H7 (cell line): ENCODE results near the gene CALCOCO1. TPM values are rescaled to one million over a fixed set of nuclear protein-coding genes. Genes with fewer than 3 reads are reported as not detected.
A peak's percentile ranks its signal among the peaks of the same experiment; 100 is the strongest.

Source experiments
- DNase-seq: peaks from one replicate; pipeline ENCODE4 v3.0.0; 2012
- H3K27me3 ChIP-seq: 2 replicates; pipeline ENCODE4 v1.6.0; 2011; ENCODE audit warnings: mild to moderate bottlenecking, low read length; ENCODE audit not compliant: control insufficient read depth, insufficient read depth
- H3K36me3 ChIP-seq: replicated peaks from 2 replicates; pipeline ENCODE4 v1.5.1; 2011; ENCODE audit warnings: low read length; ENCODE audit not compliant: control insufficient read depth, insufficient read depth
- H3K4me3 ChIP-seq: 2 replicates; pipeline ENCODE4 v1.5.1; 2011; ENCODE audit warnings: low read depth, mild to moderate bottlenecking, control low read depth, low read length, moderate library complexity; ENCODE audit not compliant: insufficient read depth
- total RNA-seq: library from RNA; depleted of rRNA; stranded (reverse); fragments of >200 nt; shearing (Covaris generic); gene quantifications from 2 replicates; pipeline ENCODE4 v1.2.3, GENCODE V29; 2014

Gene CALCOCO1
- total RNA-seq, 1 experiment from 2014 or later, result 17.3 TPM

GRCh38 chr12:53710091-53710490 lies 17.2 kb downstream of the CALCOCO1 start:
- H3K27me3 ChIP-seq, result peaks cover 7% of the 10 kb centered on the region; the same call in 1 of the 2 replicates
- no peaks in the 10 kb centered on the region for H3K36me3 ChIP-seq
- no peak overlapping the region for H3K4me3 ChIP-seq
- no peak for DNase-seq

- no peak for DNase-seq
- no peaks in the 10 kb centered on the region for H3K36me3 ChIP-seq
- peaks cover 7% of the 10 kb centered on the region; the same call in 1 of the 2 replicates for H3K27me3 ChIP-seq
- H3K4me3 ChIP-seq, result no peak overlapping the region
These were observed 17.6 kb downstream of the CALCOCO1 start for GRCh38 chr12:53709671-53710070.

GRCh38 chr12:53706080-53706479 lies 21.2 kb downstream of the CALCOCO1 start:
- Histone ChIP-seq H3K36me3 (no peaks in the 10 kb centered on the region), H3K27me3 (peaks cover 17% of the 10 kb centered on the region), H3K4me3 (no peak overlapping the region)
- no peak for DNase-seq

- Histone ChIP-seq H3K36me3 (no peaks in the 10 kb centered on the region), H3K4me3 (no peak overlapping the region), H3K27me3 (peaks cover 25% of the 10 kb centered on the region)
- no peak for DNase-seq
These were observed 23.5 kb downstream of the CALCOCO1 start for GRCh38 chr12:53703756-53704155.

GRCh38 chr12:53701518-53702264 lies 25.6 kb downstream of the CALCOCO1 start:
- Histone ChIP-seq H3K27me3 (peaks cover 41% of the 10 kb centered on the region), H3K36me3 (no peaks in the 10 kb centered on the region), H3K4me3 (no peak overlapping the region)
- peak; percentile 79 for DNase-seq

GRCh38 chr12:53700567-53700966 lies 26.7 kb downstream of the CALCOCO1 start:
- Histone ChIP-seq H3K4me3 (no peak overlapping the region), H3K36me3 (no peaks in the 10 kb centered on the region), H3K27me3 (peaks cover 50% of the 10 kb centered on the region)
- no peak for DNase-seq

- no peak for DNase-seq
These were observed 27.6 kb downstream of the CALCOCO1 start for GRCh38 chr12:53699678-53700025.

GRCh38 chr12:53698948-53699677 lies 28.1 kb downstream of the CALCOCO1 start:
- no peak overlapping the region for H3K4me3 ChIP-seq
- no peaks in the 10 kb centered on the region for H3K36me3 ChIP-seq
- H3K27me3 ChIP-seq, result peaks cover 63% of the 10 kb centered on the region
- no peak for DNase-seq

More at GRCh38 chr12:53699678-53700025, 27.6 kb downstream of the CALCOCO1 start:
- Histone ChIP-seq H3K36me3 (no peaks in the 10 kb centered on the region), H3K27me3 (peaks cover 59% of the 10 kb centered on the region), H3K4me3 (no peak overlapping the region)

GRCh38 chr12:53696655-53697331 lies 30.5 kb downstream of the CALCOCO1 start:
- no peaks in the 10 kb centered on the region for H3K36me3 ChIP-seq
- DNase-seq, result peak; percentile 57
- H3K4me3 ChIP-seq, result peak overlapping the region; percentile 28
- H3K27me3 ChIP-seq, result peaks cover 60% of the 10 kb centered on the region

- DNase-seq, result peak; percentile 98
- no peaks in the 10 kb centered on the region for H3K36me3 ChIP-seq
- H3K27me3 ChIP-seq, result peaks cover 57% of the 10 kb centered on the region
- H3K4me3 ChIP-seq, result peak overlapping the region; percentile 29
These were observed 31.0 kb downstream of the CALCOCO1 start for GRCh38 chr12:53696285-53696654.

- peak; percentile 88 for DNase-seq
- H3K36me3 ChIP-seq, result no peaks in the 10 kb centered on the region
- H3K4me3 ChIP-seq, result peak overlapping the region; percentile 29
- H3K27me3 ChIP-seq, result peaks cover 57% of the 10 kb centered on the region
These were observed 31.8 kb downstream of the CALCOCO1 start for GRCh38 chr12:53695152-53696145.

GRCh38 chr12:53694756-53695151 lies 32.5 kb downstream of the CALCOCO1 start:
- Histone ChIP-seq H3K4me3 (peak overlapping the region; percentile 29; the same call in 1 of the 2 replicates), H3K36me3 (no peaks in the 10 kb centered on the region), H3K27me3 (peaks cover 51% of the 10 kb centered on the region)
- peak; percentile 68 for DNase-seq

GRCh38 chr12:53688134-53688533 lies 39.1 kb downstream of the CALCOCO1 start:
- no peak for DNase-seq
- peaks cover 1% of the 10 kb centered on the region; the same call in 1 of the 2 replicates for H3K27me3 ChIP-seq
- no peak overlapping the region for H3K4me3 ChIP-seq
- H3K36me3 ChIP-seq, result no peaks in the 10 kb centered on the region

- DNase-seq, result no peak
- Histone ChIP-seq H3K27me3 (no peaks in the 10 kb centered on the region; the same call in 1 of the 2 replicates), H3K4me3 (no peak overlapping the region), H3K36me3 (no peaks in the 10 kb centered on the region)
These were observed 40.8 kb downstream of the CALCOCO1 start for GRCh38 chr12:53686436-53686835.
